HUES64 (cell line): ENCODE measurements around the gene IGLON5.
A peak's percentile ranks its signal among the peaks of the same experiment; 100 is the strongest.

Source experiments
- H3K27ac ChIP-seq: 2 replicates; pipeline ENCODE4 v1.7.0; 2013; ENCODE audit warnings: low read depth, low read length, inconsistent platforms
- H3K27me3 ChIP-seq: 2 replicates; pipeline ENCODE4 v1.6.1; 2013; ENCODE audit warnings: mild to moderate bottlenecking, low read length; ENCODE audit not compliant: insufficient read depth
- H3K36me3 ChIP-seq: 2 replicates; pipeline ENCODE4 v1.6.1; 2013; ENCODE audit warnings: mild to moderate bottlenecking, low read length; ENCODE audit not compliant: insufficient read depth
- H3K4me1 ChIP-seq: 2 replicates; pipeline ENCODE4 v1.6.1; 2013; ENCODE audit warnings: mild to moderate bottlenecking, low read length, moderate library complexity; ENCODE audit not compliant: insufficient read depth
- H3K4me3 ChIP-seq: 2 replicates; pipeline ENCODE4 v1.5.1; 2013; ENCODE audit warnings: mild to moderate bottlenecking, low read length, moderate library complexity
- H3K9ac ChIP-seq: 2 replicates; pipeline ENCODE4 v1.6.1; 2013; ENCODE audit warnings: mild to moderate bottlenecking, low read depth, low read length
- H3K9me3 ChIP-seq: 2 replicates; pipeline ENCODE4 v1.6.1; 2013; ENCODE audit warnings: low read depth, low read length; ENCODE audit not compliant: insufficient read depth
- WGBS: fragments of 150-250, 120-280 bp; methylation state at CpG from one replicate; pipeline ENCODE4 v1.1.7; 2013; ENCODE audit warnings: missing lambda C conversion rate; 5-methylcytosine and 5-hydroxymethylcytosine counted together

The IGLON5 gene

GRCh38 chr19:51327066-51328001, 15.9 kb downstream of the IGLON5 start:
- 75% methylated on average over 75 of the region's 75 CpGs for WGBS
- Histone ChIP-seq H3K9ac (peak overlapping the region; percentile 68; the same call in 1 of the 2 replicates), H3K9me3 (no peaks in the 10 kb centered on the region), H3K36me3 (peaks cover 25% of the 10 kb centered on the region), H3K4me3 (peak overlapping the region; percentile 51), H3K27me3 (peaks cover 5% of the 10 kb centered on the region; the same call in 1 of the 2 replicates), H3K27ac (no peak overlapping the region), H3K4me1 (peaks cover 3% of the 10 kb centered on the region; the same call in 1 of the 2 replicates)

GRCh38 chr19:51329411-51329810, 18.0 kb downstream of the IGLON5 start:
- no peak overlapping the region for H3K4me3 ChIP-seq

GRCh38 chr19:51330366-51330765, 18.9 kb downstream of the IGLON5 start:
- peaks cover 3% of the 10 kb centered on the region; the same call in 1 of the 2 replicates for H3K4me1 ChIP-seq
- H3K27me3 ChIP-seq = peaks cover 5% of the 10 kb centered on the region; the same call in 1 of the 2 replicates
- 97% methylated on average over 4 of the region's 4 CpGs for WGBS
- H3K9ac ChIP-seq = no peak overlapping the region
- peaks cover 22% of the 10 kb centered on the region for H3K36me3 ChIP-seq
- H3K9me3 ChIP-seq = no peaks in the 10 kb centered on the region
- no peak overlapping the region for H3K27ac ChIP-seq
- no peak overlapping the region for H3K4me3 ChIP-seq

More at GRCh38 chr19:51329411-51329810, 18.0 kb downstream of the IGLON5 start:
- 88% methylated on average over 5 of the region's 5 CpGs for WGBS
- Histone ChIP-seq H3K9me3 (no peaks in the 10 kb centered on the region), H3K36me3 (peaks cover 22% of the 10 kb centered on the region), H3K9ac (no peak overlapping the region), H3K4me1 (peaks cover 3% of the 10 kb centered on the region; the same call in 1 of the 2 replicates), H3K27ac (no peak overlapping the region), H3K27me3 (peaks cover 5% of the 10 kb centered on the region; the same call in 1 of the 2 replicates)

- Histone ChIP-seq H3K27ac (no peak overlapping the region), H3K9ac (no peak overlapping the region), H3K27me3 (peaks cover 5% of the 10 kb centered on the region; the same call in 1 of the 2 replicates), H3K4me3 (no peak overlapping the region), H3K4me1 (peaks cover 3% of the 10 kb centered on the region; the same call in 1 of the 2 replicates), H3K9me3 (no peaks in the 10 kb centered on the region), H3K36me3 (peaks cover 22% of the 10 kb centered on the region)
- 79% methylated on average over 3 of the region's 3 CpGs for WGBS
Observed at GRCh38 chr19:51331193-51331592, 19.7 kb downstream of the IGLON5 start.

- Histone ChIP-seq H3K27ac (no peak overlapping the region), H3K4me3 (no peak overlapping the region), H3K27me3 (peaks cover 5% of the 10 kb centered on the region; the same call in 1 of the 2 replicates), H3K9ac (no peak overlapping the region), H3K36me3 (peaks cover 22% of the 10 kb centered on the region), H3K4me1 (peaks cover 3% of the 10 kb centered on the region; the same call in 1 of the 2 replicates), H3K9me3 (no peaks in the 10 kb centered on the region)
- WGBS = 94% methylated on average over 6 of the region's 6 CpGs
Observed at GRCh38 chr19:51331716-51332115, 20.3 kb downstream of the IGLON5 start.

GRCh38 chr19:51333836-51334460, 22.5 kb downstream of the IGLON5 start:
- Histone ChIP-seq H3K9me3 (no peaks in the 10 kb centered on the region), H3K36me3 (peaks cover 22% of the 10 kb centered on the region), H3K27ac (no peak overlapping the region), H3K4me1 (peaks cover 4% of the 10 kb centered on the region; the same call in 1 of the 2 replicates), H3K27me3 (no peaks in the 10 kb centered on the region), H3K4me3 (no peak overlapping the region), H3K9ac (no peak overlapping the region)
- WGBS = 90% methylated on average over 13 of the region's 13 CpGs

GRCh38 chr19:51337141-51337860, 25.9 kb downstream of the IGLON5 start:
- Histone ChIP-seq H3K9me3 (no peaks in the 10 kb centered on the region), H3K27ac (no peak overlapping the region), H3K27me3 (peaks cover 18% of the 10 kb centered on the region), H3K36me3 (peaks cover 2% of the 10 kb centered on the region; the same call in 1 of the 2 replicates), H3K4me3 (no peak overlapping the region), H3K4me1 (peaks cover 9% of the 10 kb centered on the region), H3K9ac (no peak overlapping the region)
- 96% methylated on average over 13 of the region's 13 CpGs for WGBS

- Histone ChIP-seq H3K36me3 (no peaks in the 10 kb centered on the region; the same call in 1 of the 2 replicates), H3K27ac (no peak overlapping the region), H3K9me3 (no peaks in the 10 kb centered on the region), H3K9ac (peak overlapping the region; percentile 59; the same call in 1 of the 2 replicates), H3K4me3 (peak overlapping the region; percentile 76), H3K27me3 (peaks cover 18% of the 10 kb centered on the region), H3K4me1 (peaks cover 12% of the 10 kb centered on the region)
- WGBS = 85% methylated on average over 19 of the region's 19 CpGs
Observed at GRCh38 chr19:51337861-51338562, 26.6 kb downstream of the IGLON5 start.

GRCh38 chr19:51338563-51339312, 27.3 kb downstream of the IGLON5 start:
- Histone ChIP-seq H3K36me3 (no peaks in the 10 kb centered on the region), H3K27me3 (peaks cover 18% of the 10 kb centered on the region), H3K4me3 (peak overlapping the region; percentile 76), H3K9ac (peak overlapping the region; percentile 67), H3K4me1 (peaks cover 12% of the 10 kb centered on the region), H3K27ac (peak overlapping the region; percentile 52; the same call in 1 of the 2 replicates), H3K9me3 (no peaks in the 10 kb centered on the region)
- WGBS = 11% methylated on average over 41 of the region's 43 CpGs
